Measurements from ENCODE around the gene ARL15. TPM values are rescaled to one million over a fixed set of nuclear protein-coding genes. Genes with fewer than 3 reads are reported as not detected.
"Not testable (repeated sequence)": the region's sequence is repeated elsewhere in the genome, so short reads cannot be mapped to it uniquely, and the experiment has no call there.

Gene ARL15
- total and polyA plus RNA-seq, 2 of the 4 experiments (the other 2 are of a cell fraction) = 7.3 to 19.2 TPM

- TF ChIP-seq CEBPB (IDR thresholded peaks at IDR 0.05; ENCODE audit: low read depth, low read length) = peak; percentile 91
- no peak for TF ChIP-seq MAFK (IDR thresholded peaks at IDR 0.05; ENCODE audit: low read depth, low read length)
- ATAC-seq (ENCODE audit: low read depth) (peak; percentile 54), DNase-seq (peak; percentile 78)
- H3K9me1 ChIP-seq (ENCODE audit: insufficient read depth, low read length) = peaks cover 4% of the 10 kb centered on the region
- no CpG with 5 or more reads among the region's 3 CpGs for WGBS, 2 experiments (ENCODE audit: extremely low coverage in 2 of 2, insufficient read length in 1 of 2)
- CTCF ChIA-PET = interaction anchor here (0.7 to 1.0 kb wide), 2 partner anchors 50 to 66 kb away, joined by 3 to 4 read pairs; no protein-coding TSS in a partner anchor
- H3K9me3 ChIP-seq (ENCODE audit: control insufficient read depth, insufficient read depth, low read length) = peaks cover 3% of the 10 kb centered on the region; the same call in 1 of the 2 replicates
- intact Hi-C loops (cut with micrococcal nuclease) (loop anchor here (1.0 to 5.0 kb wide), 3 partner anchors 24 to 581 kb away; partner anchors contain the start of gene FST), dilution Hi-C loops (cut with HindIII; ENCODE audit: low sequenced_read_pairs, unreplicated experiment) (no loop called here), in situ Hi-C loops (cut with MboI; ENCODE audit: low sequenced_read_pairs) (no loop called here)
- H2BK15ac ChIP-seq (ENCODE audit: low read depth, low read length) = peak overlapping the region; percentile 75
- H2BK120ac ChIP-seq (ENCODE audit: low read depth, low read length) = peak overlapping the region; percentile 99
- H3K14ac ChIP-seq (replicated peaks; ENCODE audit: low read depth, low read length) = peak overlapping the region; percentile 90
- peak overlapping the region; percentile 78 for H3K27ac ChIP-seq (ENCODE audit: insufficient read depth, low read length)
- peak overlapping the region; percentile 92 to 96 for H4K8ac ChIP-seq (ENCODE audit: low read depth in 2 of 2, low read length in 2 of 2)
- peaks cover 9% of the 10 kb centered on the region for H3K4me1 ChIP-seq (ENCODE audit: control insufficient read depth, insufficient read depth, low read length)
- POLR2A ChIA-PET (ENCODE audit: unreplicated experiment) = interaction anchor here (0.6 kb wide), 2 partner anchors 9 to 502 kb away, joined by 3 read pairs; partner anchors contain the start of gene NDUFS4
- peak overlapping the region; percentile 99 for H4K91ac ChIP-seq (ENCODE audit: insufficient read depth, low read depth, low read length)
- H3K36me3 ChIP-seq (ENCODE audit: control insufficient read depth, insufficient read depth, low read length) = no peaks in the 10 kb centered on the region
- H3K4me2 ChIP-seq (ENCODE audit: low read depth, low read length) = peak overlapping the region; percentile 53; the same call in 1 of the 2 replicates
- no peak overlapping the region for H3K4me3 ChIP-seq (ENCODE audit: insufficient read depth, low read depth, low read length)
- peak overlapping the region; percentile 25; the same call in 1 of the 2 replicates for H3K9ac ChIP-seq (ENCODE audit: low read depth, low read length)
- H3K18ac ChIP-seq (ENCODE audit: low read depth, low read length) = peak overlapping the region; percentile 94
- peak overlapping the region; percentile 93 for H2AK5ac ChIP-seq (ENCODE audit: low read depth, low read length)
- peak overlapping the region; percentile 1 for H2AFZ ChIP-seq (replicated peaks; ENCODE audit: low read length, poor library complexity)
- H4K5ac ChIP-seq (ENCODE audit: low read depth, low read length) = peak overlapping the region; percentile 41
- BruUV-seq (replicated peaks) = no TSS peak
- peak overlapping the region; percentile 97 for H3K4ac ChIP-seq (ENCODE audit: low read depth, low read length)
- H2BK5ac ChIP-seq (ENCODE audit: low read depth, low read length, poor library complexity, severe bottlenecking) = peak overlapping the region; percentile 97
- no peak overlapping the region for H2AK9ac ChIP-seq (replicated peaks; ENCODE audit: low read depth, low read length, poor library complexity)
- no peaks in the 10 kb centered on the region for H3K79me1 ChIP-seq (ENCODE audit: low read depth in 1 of 2, low read length in 2 of 2)
- H2BK20ac ChIP-seq (ENCODE audit: low read depth, low read length) = peak overlapping the region; percentile 95
- H3K27me3 ChIP-seq (ENCODE audit: control insufficient read depth, insufficient read depth, low read length) = no peaks in the 10 kb centered on the region
- peak overlapping the region; percentile 96 for H3K56ac ChIP-seq (ENCODE audit: extremely low read depth, insufficient read depth, low read length)
- peak overlapping the region; percentile 94 for H3K23ac ChIP-seq (ENCODE audit: low read depth, low read length)
- H4K20me1 ChIP-seq (ENCODE audit: insufficient read depth, low read length) = no peaks in the 10 kb centered on the region
These were observed 247.4 kb downstream of the ARL15 start for GRCh38 chr5:54062958-54063357.

- H3K9ac ChIP-seq (ENCODE audit: low read depth, low read length); H3K79me1 ChIP-seq (ENCODE audit: low read depth in 1 of 2, low read length in 2 of 2); H2BK20ac ChIP-seq (ENCODE audit: low read depth, low read length); H2AK9ac ChIP-seq (replicated peaks; ENCODE audit: low read depth, low read length, poor library complexity); ATAC-seq (ENCODE audit: low read depth); H2AFZ ChIP-seq (replicated peaks; ENCODE audit: low read length, poor library complexity); H3K56ac ChIP-seq (ENCODE audit: extremely low read depth, insufficient read depth, low read length); H4K5ac ChIP-seq (ENCODE audit: low read depth, low read length); H3K27ac ChIP-seq (ENCODE audit: insufficient read depth, low read length); H2BK15ac ChIP-seq (ENCODE audit: low read depth, low read length); H3K14ac ChIP-seq (replicated peaks; ENCODE audit: low read depth, low read length); dilution Hi-C loops (cut with HindIII; ENCODE audit: low sequenced_read_pairs, unreplicated experiment); H3K4me1 ChIP-seq (ENCODE audit: control insufficient read depth, insufficient read depth, low read length); H2BK5ac ChIP-seq (ENCODE audit: low read depth, low read length, poor library complexity, severe bottlenecking); BruUV-seq (replicated peaks); H3K9me1 ChIP-seq (ENCODE audit: insufficient read depth, low read length); POLR2A ChIA-PET (ENCODE audit: unreplicated experiment); H3K4me3 ChIP-seq (ENCODE audit: insufficient read depth, low read depth, low read length); H3K4me2 ChIP-seq (ENCODE audit: low read depth, low read length); H3K4ac ChIP-seq (ENCODE audit: low read depth, low read length); in situ Hi-C loops (cut with MboI; ENCODE audit: low sequenced_read_pairs); H3K36me3 ChIP-seq (ENCODE audit: control insufficient read depth, insufficient read depth, low read length); H4K8ac ChIP-seq (ENCODE audit: low read depth in 2 of 2, low read length in 2 of 2); H3K18ac ChIP-seq (ENCODE audit: low read depth, low read length); DNase-seq; H4K20me1 ChIP-seq (ENCODE audit: insufficient read depth, low read length); H3K23ac ChIP-seq (ENCODE audit: low read depth, low read length); H3K27me3 ChIP-seq (ENCODE audit: control insufficient read depth, insufficient read depth, low read length); H3K9me3 ChIP-seq (ENCODE audit: control insufficient read depth, insufficient read depth, low read length): not testable (repeated sequence)
- H4K91ac ChIP-seq (ENCODE audit: insufficient read depth, low read depth, low read length) = peak overlapping the region; percentile 36; the same call in 1 of the 2 replicates
- CTCF ChIA-PET = interaction anchor here (1.2 kb wide), 1 partner anchor 30 kb away, joined by 3 read pairs; no protein-coding TSS in a partner anchor
- 0 out of 2 replicates have a peak overlapping the region, but pooled peaks have one; percentile 28 for H2BK120ac ChIP-seq (ENCODE audit: low read depth, low read length)
- H2AK5ac ChIP-seq (ENCODE audit: low read depth, low read length) = peak overlapping the region; percentile 52; the same call in 1 of the 2 replicates
- WGBS, 2 experiments (ENCODE audit: extremely low coverage in 2 of 2, insufficient read length in 1 of 2) = 80% methylated on average over 1 of the region's 3 CpGs; no CpG with 5 or more reads in 1 of the 2 experiments
- intact Hi-C loops (cut with micrococcal nuclease) = loop anchor here (5.0 kb wide), 2 partner anchors 39 to 579 kb away; partner anchors contain the start of gene FST
These were observed 249.5 kb downstream of the ARL15 start for GRCh38 chr5:54060919-54061318.
